ENCODE results near the gene ZC4H2. TPM values are rescaled to one million over a fixed set of nuclear protein-coding genes. Genes with fewer than 3 reads are reported as not detected.

The ZC4H2 gene
- total and polyA plus RNA-seq, 2 of the 4 experiments (the other 2 are of a cell fraction), result 10.6 to 13.6 TPM

- POLR2A ChIA-PET (ENCODE audit: unreplicated experiment), result no interaction called here
- H4K5ac ChIP-seq (ENCODE audit: low read depth, low read length), result no peak overlapping the region
- no peaks in the 10 kb centered on the region for H3K79me1 ChIP-seq (ENCODE audit: low read depth in 1 of 2, low read length in 2 of 2)
- H3K56ac ChIP-seq (ENCODE audit: extremely low read depth, insufficient read depth, low read length), result no peak overlapping the region
- H3K18ac ChIP-seq (ENCODE audit: low read depth, low read length), result no peak overlapping the region
- H2AK9ac ChIP-seq (replicated peaks; ENCODE audit: low read depth, low read length, poor library complexity), result no peak overlapping the region
- H3K4me3 ChIP-seq (ENCODE audit: insufficient read depth, low read depth, low read length), result no peak overlapping the region
- WGBS, 2 experiments (ENCODE audit: extremely low coverage in 2 of 2, insufficient read length in 1 of 2), result no CpG with 5 or more reads among the region's 1 CpG
- H4K91ac ChIP-seq (ENCODE audit: insufficient read depth, low read depth, low read length), result no peak overlapping the region
- no peaks in the 10 kb centered on the region for H4K20me1 ChIP-seq (ENCODE audit: insufficient read depth, low read length)
- in situ Hi-C loops (cut with MboI; ENCODE audit: low sequenced_read_pairs), result no loop called here
- H3K4ac ChIP-seq (ENCODE audit: low read depth, low read length), result no peak overlapping the region
- H2AK5ac ChIP-seq (ENCODE audit: low read depth, low read length), result no peak overlapping the region
- dilution Hi-C loops (cut with HindIII; ENCODE audit: low sequenced_read_pairs, unreplicated experiment), result no loop called here
- H2BK5ac ChIP-seq (ENCODE audit: low read depth, low read length, poor library complexity, severe bottlenecking), result no peak overlapping the region
- no peaks in the 10 kb centered on the region for H3K27me3 ChIP-seq (ENCODE audit: control insufficient read depth, insufficient read depth, low read length)
- no peaks in the 10 kb centered on the region for H3K9me1 ChIP-seq (ENCODE audit: insufficient read depth, low read length)
- H3K4me1 ChIP-seq (ENCODE audit: control insufficient read depth, insufficient read depth, low read length), result no peaks in the 10 kb centered on the region
- H3K9me3 ChIP-seq (ENCODE audit: control insufficient read depth, insufficient read depth, low read length), result peaks cover 3% of the 10 kb centered on the region; the same call in 1 of the 2 replicates
- CTCF ChIA-PET, result no interaction called here
- BruUV-seq (replicated peaks), result no TSS peak
- H3K9ac ChIP-seq (ENCODE audit: low read depth, low read length), result no peak overlapping the region
- no peak overlapping the region for H2AFZ ChIP-seq (replicated peaks; ENCODE audit: low read length, poor library complexity)
- H2BK120ac ChIP-seq (ENCODE audit: low read depth, low read length), result no peak overlapping the region
- no peaks in the 10 kb centered on the region for H3K36me3 ChIP-seq (ENCODE audit: control insufficient read depth, insufficient read depth, low read length)
- TF ChIP-seq RAD21 (IDR thresholded peaks at IDR 0.05; ENCODE audit: low read length) (no peak), RFX5 (IDR thresholded peaks at IDR 0.05; ENCODE audit: low read depth, low read length) (no peak), FOS (IDR thresholded peaks at IDR 0.05; ENCODE audit: low read depth, low read length) (no peak), BHLHE40 (IDR thresholded peaks at IDR 0.05; ENCODE audit: low read depth, low read length) (no peak), MAFK (IDR thresholded peaks at IDR 0.05; ENCODE audit: low read depth, low read length) (no peak), ELK1 (IDR thresholded peaks at IDR 0.05; ENCODE audit: borderline replicate concordance, low read depth, low read length) (no peak), CTCF (conservative IDR thresholded peaks at IDR 0.05; ENCODE audit: low read depth, low read length) (no peak), MXI1 (IDR thresholded peaks at IDR 0.05; ENCODE audit: borderline replicate concordance, low read depth, low read length) (no peak), RCOR1 (IDR thresholded peaks at IDR 0.05; ENCODE audit: insufficient replicate concordance, low read length) (no peak), MAZ (IDR thresholded peaks at IDR 0.05; ENCODE audit: borderline replicate concordance, low read depth, low read length) (no peak), NFE2L2 (IDR thresholded peaks at IDR 0.05; ENCODE audit: low read depth, low read length) (no peak), SMC3 (IDR thresholded peaks at IDR 0.05; ENCODE audit: low read depth, low read length) (no peak), CEBPB (IDR thresholded peaks at IDR 0.05; ENCODE audit: low read depth, low read length) (no peak), USF2 (IDR thresholded peaks at IDR 0.05; ENCODE audit: low read depth, low read length) (no peak), CHD1 (IDR thresholded peaks at IDR 0.05; ENCODE audit: low read depth, low read length) (no peak), POLR2A (IDR thresholded peaks at IDR 0.05; ENCODE audit: low read depth, low read length) (no peak)
- H4K8ac ChIP-seq (ENCODE audit: low read depth in 2 of 2, low read length in 2 of 2), result no peak overlapping the region
- DNase-seq, result no peak
- ATAC-seq (ENCODE audit: low read depth), result no peak
- H2BK20ac ChIP-seq (ENCODE audit: low read depth, low read length), result no peak overlapping the region
- intact Hi-C loops (cut with micrococcal nuclease), result no loop called here
- H2BK15ac ChIP-seq (ENCODE audit: low read depth, low read length), result no peak overlapping the region
- H3K14ac ChIP-seq (replicated peaks; ENCODE audit: low read depth, low read length), result no peak overlapping the region
- no peak overlapping the region for H3K27ac ChIP-seq (ENCODE audit: insufficient read depth, low read length)
- no peak overlapping the region for H3K23ac ChIP-seq (ENCODE audit: low read depth, low read length)
- no peak overlapping the region for H3K4me2 ChIP-seq (ENCODE audit: low read depth, low read length)
Measured at GRCh38 chrX:64996805-64997204, 20.6 kb upstream of the ZC4H2 start.

Data from IMR-90 (cell line).